H1 (cell line): Measurements from ENCODE around the gene ZNF133. TPM values are rescaled to one million over a fixed set of nuclear protein-coding genes. Genes with fewer than 3 reads are reported as not detected.
A peak's percentile ranks its signal among the peaks of the same experiment; 100 is the strongest.

Experiments
- CTCF ChIA-PET: fragments of 300-600 bp; sonication (Branson Sonifier 250); formaldehyde crosslinking; loops from one replicate; lab custom pipeline; 2021; ENCODE audit not compliant: partially characterized antibody; lab: Charles Lee
- POLR2A ChIA-PET: fragments of 300-600 bp; sonication (Branson Sonifier 250); formaldehyde crosslinking; loops from one replicate; lab custom pipeline; 2021; ENCODE audit warnings: inconsistent platforms; ENCODE audit not compliant: partially characterized antibody; lab: Charles Lee
- DNase-seq, 2 experiments: peaks; one replicate each; pipeline versions ENCODE4 v3.0.0 to v3.0.0-alpha.2; 2010 to 2022; ENCODE audit warnings: low spot score in 2 of 2, low read depth in 1 of 2, mixed read lengths in 1 of 2
- FAIRE-seq: peaks from 2 replicates; lab custom pipeline; 2011; peaks lifted over from hg19 to GRCh38; lab: Jason Lieb, UNC
- H2AFZ ChIP-seq: 2 replicates; pipeline ENCODE4 v1.8.1; 2012; ENCODE audit warnings: low read length, inconsistent platforms
- H2AK5ac ChIP-seq: 2 replicates; pipeline ENCODE4 v1.6.1; 2013; ENCODE audit warnings: low read depth, low read length
- H2BK120ac ChIP-seq: replicated peaks from 2 replicates; pipeline ENCODE3; 2013; ENCODE audit warnings: low read depth, low read length, inconsistent platforms
- H2BK12ac ChIP-seq: 2 replicates; pipeline ENCODE4 v1.6.1; 2013; ENCODE audit warnings: low read depth, low read length
- H2BK15ac ChIP-seq: 2 replicates; pipeline ENCODE4 v1.6.1; 2013; ENCODE audit warnings: low read length
- H2BK20ac ChIP-seq: 2 replicates; pipeline ENCODE4 v1.6.1; 2013; ENCODE audit warnings: low read length
- H2BK5ac ChIP-seq: 2 replicates; pipeline ENCODE4 v1.6.1; 2013; ENCODE audit warnings: low read depth, low read length
- H3K14ac ChIP-seq: 2 replicates; pipeline ENCODE4 v1.6.1; 2013; ENCODE audit warnings: inconsistent platforms; ENCODE audit not compliant: insufficient read length
- H3K18ac ChIP-seq: 2 replicates; pipeline ENCODE4 v1.6.1; 2013; ENCODE audit warnings: low read length; ENCODE audit errors: extremely low read depth
- H3K23ac ChIP-seq: 2 replicates; pipeline ENCODE4 v1.6.1; 2013; ENCODE audit warnings: inconsistent platforms; ENCODE audit not compliant: insufficient read length
- H3K23me2 ChIP-seq: 2 replicates; pipeline ENCODE4 v1.6.1; 2013; ENCODE audit warnings: low read depth, low read length
- H3K27ac ChIP-seq: 2 replicates; pipeline ENCODE4 v1.6.1; 2011; ENCODE audit warnings: low read depth, low read length, inconsistent platforms
- H3K27me3 ChIP-seq, 4 experiments: replicated peaks in 1 of 4; 1 replicate in 1 of 4; 2 replicates in 3 of 4; pipeline versions ENCODE4 v1.6.1 to v1.8.1; 2011 to 2013; ENCODE audit warnings: low read length in 3 of 4, mild to moderate bottlenecking in 3 of 4, inconsistent platforms in 2 of 4, mixed read lengths in 2 of 4, moderate library complexity in 1 of 4; ENCODE audit not compliant: control insufficient read depth in 3 of 4, insufficient read depth in 3 of 4; ENCODE audit errors: extremely low read depth in 1 of 4
- H3K36me3 ChIP-seq, 4 experiments: 2 replicates each; pipeline versions ENCODE4 v1.6.1 to v1.8.1; 2011 to 2013; ENCODE audit warnings: mild to moderate bottlenecking in 4 of 4, low read length in 3 of 4, moderate library complexity in 2 of 4, control low read depth in 1 of 4, inconsistent platforms in 1 of 4; ENCODE audit not compliant: insufficient read depth in 4 of 4, control insufficient read depth in 2 of 4
- H3K4ac ChIP-seq: replicated peaks from 2 replicates; pipeline ENCODE3; 2013; ENCODE audit warnings: low read length, low read depth, mixed read lengths, inconsistent platforms; ENCODE audit not compliant: insufficient read length
- H3K4me1 ChIP-seq, 4 experiments: replicated peaks in 1 of 4; 1 replicate in 1 of 4; 2 replicates in 3 of 4; pipeline versions ENCODE4 v1.6.1 to v1.8.1; 2011 to 2013; ENCODE audit warnings: low read length in 3 of 4, inconsistent platforms in 2 of 4, mixed read lengths in 1 of 4; ENCODE audit not compliant: insufficient read depth in 4 of 4, control insufficient read depth in 3 of 4
- H3K4me2 ChIP-seq, 2 experiments: 2 replicates each; pipeline versions ENCODE4 v1.6.1 to v1.8.1; 2011 to 2013; ENCODE audit warnings: low read depth in 2 of 2, low read length in 2 of 2, control low read depth in 1 of 2, inconsistent platforms in 1 of 2, mild to moderate bottlenecking in 1 of 2; ENCODE audit not compliant: insufficient read depth in 1 of 2
- H3K4me3 ChIP-seq, 4 experiments: fragments of 200-600, 300-600 bp in 1 of 4; sonication (generic), shearing (Covaris generic), sonication (Bioruptor Twin) in 1 of 4; 2 replicates each; pipeline versions ENCODE4 v1.5.1 to v1.8.1; 2011 to 2016; ENCODE audit warnings: low read length in 4 of 4, low read depth in 3 of 4, control low read depth in 2 of 4, inconsistent platforms in 2 of 4, mild to moderate bottlenecking in 2 of 4, mixed read lengths in 1 of 4, moderate library complexity in 1 of 4; ENCODE audit not compliant: insufficient read depth in 2 of 4; ENCODE audit errors: extremely low read depth in 1 of 4
- H3K56ac ChIP-seq: replicated peaks from 2 replicates; pipeline ENCODE3; 2013; ENCODE audit warnings: low read depth, mild to moderate bottlenecking, mixed read lengths, low read length, inconsistent platforms; ENCODE audit not compliant: insufficient read length
- H3K79me1 ChIP-seq: 2 replicates; pipeline ENCODE4 v1.6.1; 2013; ENCODE audit warnings: low read depth, low read length, control low read depth
- H3K79me2 ChIP-seq, 2 experiments: 2 replicates each; pipeline versions ENCODE4 v1.6.1 to v1.8.1; 2012 to 2013; ENCODE audit warnings: low read length in 2 of 2, mild to moderate bottlenecking in 2 of 2, inconsistent platforms in 1 of 2; ENCODE audit not compliant: insufficient read depth in 2 of 2, control insufficient read depth in 1 of 2
- H3K9ac ChIP-seq, 4 experiments: replicated peaks in 1 of 4; 1 replicate in 1 of 4; 2 replicates in 3 of 4; pipeline versions ENCODE4 v1.6.1 to v1.8.1; 2011 to 2013; ENCODE audit warnings: low read depth in 3 of 4, low read length in 3 of 4, control low read depth in 2 of 4, mild to moderate bottlenecking in 2 of 4, moderate library complexity in 2 of 4, inconsistent platforms in 1 of 4; ENCODE audit errors: extremely low read depth in 1 of 4
- H3K9me3 ChIP-seq, 2 experiments: 2 replicates each; pipeline versions ENCODE4 v1.6.1 to v1.8.1; 2012 to 2013; ENCODE audit warnings: mild to moderate bottlenecking in 2 of 2, moderate library complexity in 2 of 2, control low read depth in 1 of 2, inconsistent platforms in 1 of 2, low read depth in 1 of 2, low read length in 1 of 2, mixed read lengths in 1 of 2; ENCODE audit not compliant: insufficient read depth in 2 of 2
- H4K20me1 ChIP-seq, 2 experiments: replicated peaks in 1 of 2; 2 replicates each; pipeline versions ENCODE3 to v1.8.1; 2011 to 2013; ENCODE audit warnings: inconsistent platforms in 2 of 2, low read length in 2 of 2, mild to moderate bottlenecking in 1 of 2; ENCODE audit not compliant: insufficient read depth in 2 of 2, control insufficient read depth in 1 of 2
- H4K5ac ChIP-seq: 2 replicates; pipeline ENCODE4 v1.6.1; 2013; ENCODE audit warnings: low read length, low read depth, mixed read lengths, inconsistent platforms; ENCODE audit not compliant: insufficient read length
- H4K8ac ChIP-seq: 2 replicates; pipeline ENCODE4 v1.8.0; 2013; ENCODE audit warnings: mild to moderate bottlenecking, moderate library complexity, low read length, inconsistent platforms; ENCODE audit not compliant: insufficient read depth; ENCODE audit errors: extremely low read depth
- H4K91ac ChIP-seq: replicated peaks from 2 replicates; pipeline ENCODE3; 2013; ENCODE audit warnings: low read length, mixed read lengths, inconsistent platforms; ENCODE audit not compliant: insufficient read length
- MAFK ChIP-seq: IDR thresholded peaks from 2 replicates; pipeline ENCODE4 v1.6.1; 2012; ENCODE audit warnings: low read depth, mild to moderate bottlenecking, improper control_type of control experiment, low read length
- YY1 ChIP-seq: IDR thresholded peaks from 2 replicates; pipeline ENCODE4 v1.6.1; 2011; ENCODE audit warnings: low read depth, mild to moderate bottlenecking, low read length
- WGBS, 2 experiments: shearing (Covaris generic) in 1 of 2; methylation state at CpG; one replicate each; pipeline versions ENCODE4 v1.1.6 to v1.1.7; 2013 to 2015; ENCODE audit warnings: low lambda C conversion rate in 2 of 2, mixed read lengths in 2 of 2, inconsistent platforms in 1 of 2, low coverage in 1 of 2, missing lambda C conversion rate in 1 of 2; ENCODE audit not compliant: insufficient replicate concordance in 2 of 2, insufficient coverage in 1 of 2, insufficient read length in 1 of 2; ENCODE audit errors: extremely low coverage in 1 of 2, missing lambda C conversion rate in 1 of 2; 5-methylcytosine and 5-hydroxymethylcytosine counted together
- polyA plus RNA-seq, 7 experiments: library from polyadenylated mRNA; depleted of rRNA in 3 of 7; stranded (reverse) in 5 of 7; unstranded in 2 of 7; fragments of >200 nt in 5 of 7; fragments of 200-250 nt in 2 of 7; gene quantifications; 1 replicate in 5 of 7; 2 replicates in 1 of 7; 4 replicates in 1 of 7; pipeline versions ENCODE4 v1.2.1 to v1.2.3, GENCODE V29; 2011 to 2013; ENCODE audit warnings: missing spikeins in 2 of 7, mixed read lengths in 2 of 7
- total RNA-seq: library from RNA; stranded (reverse); fragmentation: NEBNext Ultra II Directional; extraction: Animal tissue kit (Norgen Biotek cat#: 25700); gene quantifications from 2 replicates; pipeline ENCODE4 v1.2.1, GENCODE V29; 2021

ZNF133 gene
- total and polyA plus RNA-seq, 2 of the 8 experiments (the other 6 are each of a cell fraction or from before 2014, with no cell fraction given) = 12.1 to 15.8 TPM

- H3K4ac ChIP-seq = no peak overlapping the region
- no peaks in the 10 kb centered on the region for H3K79me1 ChIP-seq
- FAIRE-seq (no peak), DNase-seq (no peak)
- no peak overlapping the region for H2AFZ ChIP-seq
- H3K4me3 ChIP-seq = no peak overlapping the region
- H3K36me3 ChIP-seq = no peaks in the 10 kb centered on the region
- no peak overlapping the region for H2BK20ac ChIP-seq
- H3K9ac ChIP-seq = no peak overlapping the region
- CTCF ChIA-PET = no interaction called here
- no peak overlapping the region for H4K5ac ChIP-seq
- H3K79me2 ChIP-seq = no peaks in the 10 kb centered on the region
- H3K27me3 ChIP-seq = no peaks in the 10 kb centered on the region; a peak in 1 of 7 replicates
- no peaks in the 10 kb centered on the region for H3K23me2 ChIP-seq
- no peak overlapping the region for H4K8ac ChIP-seq
- H3K27ac ChIP-seq = no peak overlapping the region
- whole genome bisulfite sequencing, 2 experiments = 95% methylated on average over 5 of the region's 5 CpGs; no CpG with 5 or more reads in 1 of the 2 experiments
- no peak overlapping the region for H4K91ac ChIP-seq
- H3K23ac ChIP-seq = no peak overlapping the region
- H2BK5ac ChIP-seq = no peak overlapping the region
- H2BK12ac ChIP-seq = no peak overlapping the region
- H2BK15ac ChIP-seq = no peak overlapping the region
- H2AK5ac ChIP-seq = no peak overlapping the region
- no peak overlapping the region for H3K14ac ChIP-seq
- POLR2A ChIA-PET = no interaction called here
- no peak overlapping the region for H3K4me2 ChIP-seq
- no peak overlapping the region for H3K18ac ChIP-seq
- no peaks in the 10 kb centered on the region for H3K9me3 ChIP-seq
- H3K4me1 ChIP-seq = peaks cover 0 to 8% (median 0%) of the 10 kb centered on the region in 4 experiments; a peak in 1 of 7 replicates
- no peak overlapping the region for H2BK120ac ChIP-seq
- H4K20me1 ChIP-seq = no peaks in the 10 kb centered on the region
- TF ChIP-seq MAFK = peak; percentile 85
- TF ChIP-seq YY1 = no peak
- H3K56ac ChIP-seq = no peak overlapping the region
Observed at GRCh38 chr20:18266282-18266681, 22.0 kb upstream of the ZNF133 start.
